ENCODE data around the gene PIBF1. TPM values are rescaled to one million over a fixed set of nuclear protein-coding genes. Genes with fewer than 3 reads are reported as not detected.

Gene PIBF1
- total and polyA plus RNA-seq, 10 of the 15 experiments (the other 5 are each of a cell fraction or from before 2014, with no cell fraction given), result 6.4 to 24.5 (median 11.1) TPM

DNA sequence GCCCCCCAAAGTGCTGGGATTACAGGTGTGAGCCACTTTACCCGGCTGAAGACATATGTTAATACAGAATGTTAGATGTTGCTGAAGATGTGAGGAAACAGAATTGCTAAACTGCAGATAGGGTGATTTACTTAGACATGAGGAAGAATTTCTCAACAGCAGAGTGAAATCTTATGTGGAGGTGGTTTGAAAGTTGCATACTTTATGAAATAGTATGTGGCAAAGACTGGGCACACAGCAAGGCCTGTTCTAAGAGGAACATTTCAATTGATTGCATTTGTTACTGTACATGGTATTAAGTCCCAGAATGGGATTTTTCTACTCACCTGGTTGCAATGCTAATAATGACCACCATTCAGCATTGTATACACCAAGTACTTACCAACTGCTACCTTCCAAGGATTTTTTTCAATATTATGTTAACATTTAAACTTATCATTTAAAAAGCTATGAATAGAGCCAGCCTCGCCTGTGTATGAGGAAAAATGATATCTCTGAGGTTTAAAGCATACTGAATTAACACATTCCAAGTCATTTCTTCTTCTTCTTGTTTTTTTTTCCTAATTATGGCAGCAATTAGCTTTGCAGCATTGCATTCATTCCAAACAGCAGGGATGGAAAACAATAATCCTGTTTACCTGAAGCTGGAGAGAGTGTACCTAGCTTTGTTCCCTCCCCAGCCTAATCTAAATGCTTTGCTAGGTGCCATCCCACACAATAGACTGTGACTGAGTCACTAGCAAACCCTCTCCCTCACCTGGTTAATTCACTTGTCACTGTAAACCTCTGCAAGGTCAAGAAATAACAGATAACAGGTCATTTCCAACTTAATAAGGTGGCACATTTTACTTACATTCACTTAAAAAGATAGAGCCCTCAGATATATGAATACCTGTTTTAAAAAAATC is 257.5 kb downstream of the PIBF1 start:
- Histone ChIP-seq H3K36me3 (ENCODE audit: control insufficient read depth in 2 of 2, insufficient read depth in 2 of 2, low read length in 1 of 2) (no peaks in the 10 kb centered on the region), H4K20me1 (ENCODE audit: control insufficient read depth, insufficient read depth) (no peaks in the 10 kb centered on the region), H3K4me2 (ENCODE audit: control insufficient read depth, insufficient read depth) (no peak overlapping the region), H3K4me1 (ENCODE audit: control insufficient read depth, insufficient read depth, low read length) (no peaks in the 10 kb centered on the region), H3K27me3 (replicated peaks in 1 of 2; ENCODE audit: control insufficient read depth in 2 of 2, insufficient read depth in 2 of 2, low read length in 1 of 2) (no peaks in the 10 kb centered on the region), H3K9me3 (replicated peaks; ENCODE audit: control insufficient read depth, insufficient read depth, low read length) (no peaks in the 10 kb centered on the region), H3K27ac (ENCODE audit: control insufficient read depth, insufficient read depth) (no peak overlapping the region), H3K9ac (ENCODE audit: control insufficient read depth, insufficient read depth, low read length) (no peak overlapping the region), H3K4me3 (no peak overlapping the region), H2AFZ (ENCODE audit: control insufficient read depth, low read depth, low read length) (no peak overlapping the region), H3K79me2 (ENCODE audit: control insufficient read depth, insufficient read depth, low read length) (no peaks in the 10 kb centered on the region)
- DNase-seq (ENCODE audit: low read depth, low spot score) (no peak), ATAC-seq (no peak), FAIRE-seq (no peak)
- 15% methylated on average over 2 of the region's 2 CpGs for WGBS (ENCODE audit: insufficient coverage, insufficient replicate concordance, low lambda C conversion rate, missing lambda C conversion rate)
- intact Hi-C loops (cut with micrococcal nuclease; ENCODE audit: unreplicated experiment) (no loop called here), in situ Hi-C loops (cut with MboI) (no loop called here)
- TF ChIP-seq CHD1 (IDR thresholded peaks at IDR 0.05; ENCODE audit: low read depth, low read length), result no peak
- ChIA-PET POLR2A (no interaction called here), SMC1A (ENCODE audit: uncharacterized antibody, unreplicated experiment) (interaction anchor here (1.5 kb wide), 1 partner anchor 22 kb away, joined by 3 read pairs; no protein-coding TSS in a partner anchor), CTCF (interaction anchor here (0.6 kb wide), 1 partner anchor 9 kb away, joined by 5 read pairs; no protein-coding TSS in a partner anchor), RAD21 (ENCODE audit: unreplicated experiment) (no interaction called here)
- BruUV-seq (replicated peaks), result no TSS peak

DNA sequence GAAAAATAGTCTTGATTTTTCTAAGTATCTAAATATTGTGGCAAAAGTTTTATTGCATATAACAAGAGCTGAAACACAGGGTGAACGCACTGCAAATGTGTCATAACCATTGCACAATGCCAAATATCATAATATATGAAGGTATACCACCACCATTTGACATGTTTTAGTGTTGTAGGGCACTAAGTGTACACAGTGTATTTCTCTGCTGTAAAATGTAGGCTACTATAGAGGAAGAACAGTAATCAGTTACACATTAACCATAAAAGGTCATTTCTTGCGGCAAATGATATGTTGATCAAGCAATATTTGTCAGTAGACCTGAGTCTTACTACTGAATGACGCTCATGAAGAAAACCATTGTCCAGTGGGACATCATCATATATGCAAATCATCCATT is 258.6 kb downstream of the PIBF1 start:
- TF ChIP-seq POLR2AphosphoS2 (IDR thresholded peaks at IDR 0.05; ENCODE audit: low read depth, low read length) (no peak), SRF (IDR thresholded peaks at IDR 0.05; ENCODE audit: low read depth in 2 of 2, low read length in 2 of 2) (no peak), TCF7 (IDR thresholded peaks at IDR 0.05; ENCODE audit: borderline replicate concordance) (no peak), ZSCAN29 (IDR thresholded peaks at IDR 0.05) (no peak), CHD4 (IDR thresholded peaks at IDR 0.05) (no peak), CHD1 (IDR thresholded peaks at IDR 0.05; ENCODE audit: low read depth, low read length) (no peak)
- TF ChIP-seq, protein P1, sequence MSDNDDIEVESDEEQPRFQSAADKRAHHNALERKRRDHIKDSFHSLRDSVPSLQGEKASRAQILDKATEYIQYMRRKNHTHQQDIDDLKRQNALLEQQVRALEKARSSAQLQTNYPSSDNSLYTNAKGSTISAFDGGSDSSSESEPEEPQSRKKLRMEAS (IDR thresholded peaks at IDR 0.05; ENCODE audit: low read depth, low read length), result no peak
- TF ChIP-seq, protein P2, sequence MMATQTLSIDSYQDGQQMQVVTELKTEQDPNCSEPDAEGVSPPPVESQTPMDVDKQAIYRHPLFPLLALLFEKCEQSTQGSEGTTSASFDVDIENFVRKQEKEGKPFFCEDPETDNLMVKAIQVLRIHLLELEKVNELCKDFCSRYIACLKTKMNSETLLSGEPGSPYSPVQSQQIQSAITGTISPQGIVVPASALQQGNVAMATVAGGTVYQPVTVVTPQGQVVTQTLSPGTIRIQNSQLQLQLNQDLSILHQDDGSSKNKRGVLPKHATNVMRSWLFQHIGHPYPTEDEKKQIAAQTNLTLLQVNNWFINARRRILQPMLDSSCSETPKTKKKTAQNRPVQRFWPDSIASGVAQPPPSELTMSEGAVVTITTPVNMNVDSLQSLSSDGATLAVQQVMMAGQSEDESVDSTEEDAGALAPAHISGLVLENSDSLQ (IDR thresholded peaks at IDR 0.05), result no peak
- Histone ChIP-seq H3K9ac (ENCODE audit: control insufficient read depth, insufficient read depth, low read length) (no peak overlapping the region), H4K20me1 (ENCODE audit: control insufficient read depth, insufficient read depth) (no peaks in the 10 kb centered on the region), H2AFZ (ENCODE audit: control insufficient read depth, low read depth, low read length) (no peak overlapping the region), H3K4me1 (ENCODE audit: control insufficient read depth, insufficient read depth, low read length) (no peaks in the 10 kb centered on the region), H3K36me3 (ENCODE audit: control insufficient read depth in 2 of 2, insufficient read depth in 2 of 2, low read length in 1 of 2) (no peaks in the 10 kb centered on the region), H3K9me3 (replicated peaks; ENCODE audit: control insufficient read depth, insufficient read depth, low read length) (no peaks in the 10 kb centered on the region), H3K27ac (ENCODE audit: control insufficient read depth, insufficient read depth) (no peak overlapping the region), H3K27me3 (replicated peaks in 1 of 2; ENCODE audit: control insufficient read depth in 2 of 2, insufficient read depth in 2 of 2, low read length in 1 of 2) (no peaks in the 10 kb centered on the region), H3K4me3 (no peak overlapping the region), H3K4me2 (ENCODE audit: control insufficient read depth, insufficient read depth) (no peak overlapping the region), H3K79me2 (ENCODE audit: control insufficient read depth, insufficient read depth, low read length) (no peaks in the 10 kb centered on the region)
- in situ Hi-C loops (cut with MboI), result no loop called here
- DNase-seq (ENCODE audit: low read depth, low spot score), result no peak
- SMC1A ChIA-PET (ENCODE audit: uncharacterized antibody, unreplicated experiment), result interaction anchor here (1.5 kb wide), 1 partner anchor 23 kb away, joined by 3 read pairs; no protein-coding TSS in a partner anchor
- intact Hi-C loops (cut with micrococcal nuclease; ENCODE audit: unreplicated experiment), result no loop called here
- CTCF ChIA-PET, result no interaction called here
- BruUV-seq (replicated peaks), result no TSS peak
- RAD21 ChIA-PET (ENCODE audit: unreplicated experiment), result no interaction called here
- WGBS (ENCODE audit: insufficient coverage, insufficient replicate concordance, low lambda C conversion rate, missing lambda C conversion rate), result 65% methylated on average over 3 of the region's 3 CpGs
- FAIRE-seq, result no peak
- no peak for ATAC-seq
- POLR2A ChIA-PET, result no interaction called here

Measured in GM12878 (cell line).